ENCODE results near the gene FLNB.
"Not testable (repeated sequence)": the region's sequence is repeated elsewhere in the genome, so short reads cannot be mapped to it uniquely, and the experiment has no call there.

The FLNB gene

DNA sequence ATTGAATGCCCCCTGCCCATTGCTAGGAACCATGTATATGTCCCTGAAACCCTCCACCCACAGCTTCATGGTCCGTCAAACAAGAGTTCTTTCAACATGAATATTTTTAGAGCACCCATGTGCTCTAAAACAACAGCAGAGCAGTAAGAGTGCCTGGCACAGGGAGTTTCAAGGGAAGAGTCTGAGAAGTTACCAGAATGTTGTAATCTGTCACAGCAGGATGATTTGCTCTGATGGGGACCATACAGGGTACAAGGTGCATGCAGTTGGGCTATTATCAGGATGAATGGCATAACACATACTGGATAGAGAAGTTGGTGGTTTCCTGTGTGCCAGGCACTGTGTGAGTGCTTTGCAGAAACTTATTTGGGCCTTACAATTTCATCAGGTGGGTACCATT lies 27.8 kb upstream of the FLNB start:
- DNase-seq (ENCODE audit: low read depth in 3 of 3), result no peak

DNA sequence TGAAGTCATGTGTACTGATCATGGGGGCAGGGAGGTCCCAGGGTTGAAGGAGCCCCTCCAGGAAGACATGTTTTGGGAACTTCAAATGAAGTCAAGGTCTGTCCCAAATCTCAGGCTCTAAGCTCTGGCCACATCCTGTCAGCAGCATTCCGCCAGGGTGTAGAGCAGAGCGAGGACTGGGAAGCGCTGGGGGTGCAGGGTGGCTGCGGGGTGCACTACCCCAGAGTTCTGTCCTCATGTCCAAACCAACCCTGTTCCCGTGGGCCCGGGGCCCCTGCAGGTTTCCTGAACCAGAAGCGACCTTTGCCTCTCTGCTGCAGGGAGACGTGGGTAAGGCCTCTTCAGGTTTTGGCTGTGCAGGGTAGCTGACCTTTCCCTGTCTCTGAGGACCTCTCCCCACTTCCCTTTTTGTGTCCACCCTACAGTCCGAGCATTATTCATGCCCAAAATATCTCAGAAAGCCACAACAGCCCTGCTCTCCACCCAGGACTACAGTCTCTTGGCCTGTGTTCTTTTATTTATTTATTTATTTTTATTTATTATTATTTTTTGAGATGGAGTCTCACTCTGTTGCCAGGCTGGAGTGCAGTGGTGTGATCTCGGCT lies 26.6 kb upstream of the FLNB start:
- no peak for DNase-seq (ENCODE audit: low read depth in 3 of 3)

DNA sequence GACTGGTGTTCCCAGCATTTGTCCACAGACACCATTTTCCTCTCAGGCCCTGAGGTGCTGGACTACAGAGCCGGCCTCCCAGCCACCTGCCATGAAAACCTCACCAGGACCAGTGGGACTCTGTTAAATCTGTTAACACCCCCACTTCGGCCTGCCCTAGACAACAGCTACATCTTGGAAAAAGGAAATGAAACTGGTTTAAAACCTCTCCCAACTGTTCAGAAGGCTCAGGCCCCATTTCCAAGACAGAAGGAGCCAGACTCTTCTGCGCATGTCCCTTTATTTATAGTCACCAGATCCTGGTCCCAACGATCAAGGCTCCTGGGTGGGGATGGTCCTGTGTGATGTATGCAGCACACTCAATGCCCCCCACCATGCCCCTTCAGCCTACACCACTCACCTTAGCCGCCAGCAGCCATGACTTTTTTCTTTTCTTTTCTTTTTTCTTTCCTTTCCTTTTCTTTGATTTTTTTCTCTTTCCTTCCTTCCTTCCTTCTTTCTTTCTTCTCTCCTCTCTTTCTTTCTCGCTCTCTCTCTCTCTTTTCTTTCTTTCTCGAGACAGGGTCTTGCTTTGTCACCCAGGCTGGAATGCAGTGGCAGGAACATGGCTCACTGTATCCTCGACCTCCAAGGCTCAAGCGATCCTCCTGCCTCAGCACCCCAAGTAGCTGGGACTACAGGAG lies 25.5 kb upstream of the FLNB start:
- no peak for DNase-seq (ENCODE audit: low read depth in 3 of 3)

DNA sequence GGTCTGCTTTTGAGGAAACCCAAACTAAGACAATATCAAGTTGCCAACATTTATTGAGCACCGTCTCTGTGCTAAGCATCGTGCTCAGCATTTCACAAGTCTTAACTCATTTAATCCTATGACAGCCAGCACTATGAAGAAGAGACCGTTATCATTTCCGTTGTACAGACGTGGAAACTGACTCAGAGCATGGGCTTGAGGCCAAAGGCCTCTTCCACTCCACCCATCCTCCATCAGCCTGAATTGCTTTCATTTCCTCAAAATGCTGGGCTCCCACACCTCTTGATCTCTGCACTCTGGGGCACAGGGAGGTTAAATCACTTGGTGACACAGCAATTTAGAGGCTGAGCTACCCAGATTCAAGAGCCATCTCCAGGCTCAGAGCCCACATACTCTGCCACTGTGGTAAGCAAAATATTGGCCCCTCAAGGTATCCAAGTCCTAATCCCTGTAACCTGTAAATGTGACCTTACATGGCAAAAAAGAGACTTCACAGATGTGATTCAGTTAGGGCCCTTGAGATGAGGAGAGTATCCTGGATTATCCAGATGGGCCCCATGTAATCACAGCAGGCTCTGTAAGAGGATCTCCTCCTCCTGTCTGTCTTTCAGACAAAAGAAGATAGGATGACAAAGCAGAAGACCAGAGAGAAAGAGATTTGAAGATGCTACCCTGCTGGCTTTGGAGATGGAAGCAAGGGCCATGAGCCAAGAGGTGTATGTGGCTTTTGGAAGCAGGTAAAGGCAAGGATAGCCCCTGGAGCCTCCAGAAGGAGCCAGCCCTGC lies 24.3 kb upstream of the FLNB start:
- DNase-seq (ENCODE audit: low read depth in 3 of 3), result peak; percentile 13 to 49 (median 35)

DNA sequence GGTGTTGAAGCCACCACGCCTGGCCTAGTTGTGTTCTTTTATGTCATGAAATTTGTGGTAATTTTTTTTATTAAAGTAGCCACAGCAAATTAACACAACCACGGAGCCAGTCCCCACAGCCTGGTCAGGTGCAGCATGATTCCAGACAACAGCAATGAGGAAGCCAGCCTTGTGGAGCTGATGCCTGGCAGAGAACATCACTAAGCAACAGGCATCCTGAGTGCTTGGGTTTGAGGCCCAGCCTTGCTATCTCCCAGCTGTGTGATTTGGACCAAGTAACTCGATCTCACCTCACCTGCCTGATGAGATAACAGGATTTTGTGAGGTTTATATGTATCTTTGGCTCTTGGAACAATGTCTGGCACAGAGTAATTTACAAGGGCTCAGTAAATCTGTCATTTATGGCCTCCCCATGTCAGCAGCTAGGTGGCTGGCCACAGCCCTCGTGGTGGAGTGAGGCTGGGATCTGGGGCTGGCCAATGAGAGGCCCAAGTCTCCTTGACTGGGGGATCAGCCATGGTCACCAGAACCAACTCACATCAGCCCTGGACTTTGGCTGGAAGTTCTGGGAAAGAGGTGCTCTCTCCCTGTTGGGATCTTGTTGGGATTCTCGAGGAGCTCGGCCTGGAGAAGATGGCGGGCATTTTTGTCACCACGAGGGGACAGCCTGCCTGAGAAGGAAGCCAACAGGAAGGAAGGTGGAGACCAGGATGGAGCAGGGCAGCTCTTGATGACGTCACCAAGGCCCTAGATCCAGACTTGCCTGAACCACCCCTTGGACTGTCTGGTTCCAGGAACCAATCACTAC lies 22.8 kb upstream of the FLNB start:
- DNase-seq (ENCODE audit: low read depth in 3 of 3), result no peak

DNA sequence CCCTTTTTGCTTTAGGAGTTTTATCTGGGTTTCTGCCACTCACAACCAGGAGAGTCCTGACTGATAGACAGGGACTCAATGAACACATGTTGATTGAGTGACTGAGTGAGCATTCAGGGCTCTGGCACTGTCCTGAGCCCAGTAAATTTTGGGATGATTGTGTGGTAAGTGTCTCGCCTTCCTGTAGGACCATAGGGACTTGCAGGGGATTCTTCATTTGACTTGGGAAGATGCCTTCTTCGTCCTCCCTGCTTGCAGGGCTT lies 22.3 kb upstream of the FLNB start:
- no peak for DNase-seq (ENCODE audit: low read depth in 3 of 3)

DNA sequence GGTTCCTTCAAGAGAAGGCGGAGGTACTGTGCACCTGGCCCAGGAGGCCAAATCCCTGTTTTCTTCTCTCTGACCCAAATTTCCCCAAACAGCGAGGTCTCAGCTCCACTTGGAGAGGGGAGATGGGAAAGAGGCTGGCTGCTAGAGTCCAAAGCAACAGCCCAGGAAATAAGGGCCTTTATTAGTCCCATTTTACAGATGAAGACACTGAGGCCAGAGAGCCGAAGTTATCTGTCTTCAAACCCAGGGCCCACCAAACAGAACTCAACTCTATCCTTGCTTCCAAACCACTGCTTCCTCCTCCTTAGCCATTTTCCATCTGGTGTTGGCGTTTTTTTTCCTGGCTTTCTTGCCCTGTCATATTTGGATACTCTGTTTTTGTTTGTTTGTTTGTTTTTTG lies 22.0 kb upstream of the FLNB start:
- DNase-seq (ENCODE audit: low read depth in 3 of 3), result no peak

DNA sequence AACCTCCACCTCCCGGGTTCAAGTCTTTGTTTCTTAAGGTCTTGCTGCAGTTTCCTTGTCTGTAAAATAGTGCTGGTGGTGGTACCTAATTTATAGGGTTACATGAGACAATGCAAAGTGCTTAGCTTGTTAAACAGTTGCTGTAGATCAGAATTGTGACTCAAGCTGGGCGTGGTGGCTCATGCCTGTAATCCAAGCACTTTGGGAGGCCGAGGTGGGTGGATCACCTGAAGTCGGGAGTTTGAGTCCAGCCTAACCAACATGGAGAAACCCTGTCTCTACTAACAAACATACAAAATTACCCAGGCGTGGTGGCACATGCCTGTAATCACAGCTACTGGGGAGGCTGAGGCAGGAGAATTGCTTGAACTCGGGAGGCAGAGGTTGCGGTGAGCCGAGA lies 19.0 kb upstream of the FLNB start:
- DNase-seq (ENCODE audit: low read depth in 3 of 3), result not testable (repeated sequence)

DNA sequence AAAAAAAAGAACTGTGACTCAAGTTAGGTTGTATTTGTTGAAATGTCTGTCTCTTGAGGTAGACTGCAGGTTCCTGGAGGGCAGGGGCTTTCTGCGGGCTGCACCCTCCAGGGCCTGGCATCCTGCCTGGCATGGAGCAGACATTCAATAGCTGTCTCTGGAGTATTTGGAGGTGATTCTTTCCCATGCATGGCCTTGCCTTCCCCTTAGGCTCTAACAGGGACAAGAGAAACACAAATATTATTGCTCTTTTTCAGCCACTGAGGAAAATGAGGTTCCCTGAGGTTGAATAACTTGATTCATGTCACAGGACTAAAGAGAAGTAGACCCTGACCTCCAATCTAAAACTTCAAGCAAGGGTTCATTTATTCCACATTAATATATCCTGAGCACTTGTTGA lies 18.6 kb upstream of the FLNB start:
- no peak for DNase-seq (ENCODE audit: low read depth in 3 of 3)

DNA sequence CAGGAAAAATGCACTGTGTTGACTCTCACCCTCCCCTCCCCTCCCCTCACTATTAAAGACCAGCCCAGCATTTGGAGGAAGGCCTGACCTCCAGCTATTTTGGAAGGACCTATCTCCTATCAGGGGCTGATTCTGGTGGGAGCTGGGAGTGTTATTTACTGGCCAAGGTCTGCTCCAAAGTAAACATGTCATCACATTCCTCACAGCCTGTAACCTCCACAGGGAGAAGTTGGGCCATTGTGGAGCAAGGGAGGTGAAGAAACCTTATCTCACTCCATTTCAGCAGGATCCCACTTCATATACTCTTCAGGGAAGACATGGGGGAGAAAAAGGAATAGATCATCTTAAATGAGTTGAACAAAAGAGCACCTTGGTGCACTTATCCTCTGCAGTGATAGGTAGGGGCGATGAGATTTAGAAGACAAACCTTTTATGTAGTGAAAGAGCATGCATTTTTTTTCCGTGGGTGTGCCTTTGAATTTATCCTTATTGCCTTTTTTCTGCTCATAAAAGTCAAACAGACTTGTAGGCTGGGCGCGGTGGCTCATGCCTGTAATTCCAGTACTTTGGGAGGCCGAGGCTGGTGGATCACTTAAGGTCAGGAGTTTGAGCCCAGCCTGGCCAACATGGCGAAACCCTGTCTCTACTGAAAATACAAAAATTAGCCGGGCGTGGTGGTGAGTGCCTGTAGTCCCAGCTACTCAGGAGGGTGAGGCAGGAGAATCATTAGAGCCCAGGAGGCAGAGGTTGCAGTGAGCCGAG lies 15.6 kb upstream of the FLNB start:
- DNase-seq (ENCODE audit: low read depth in 3 of 3), result no peak

DNA sequence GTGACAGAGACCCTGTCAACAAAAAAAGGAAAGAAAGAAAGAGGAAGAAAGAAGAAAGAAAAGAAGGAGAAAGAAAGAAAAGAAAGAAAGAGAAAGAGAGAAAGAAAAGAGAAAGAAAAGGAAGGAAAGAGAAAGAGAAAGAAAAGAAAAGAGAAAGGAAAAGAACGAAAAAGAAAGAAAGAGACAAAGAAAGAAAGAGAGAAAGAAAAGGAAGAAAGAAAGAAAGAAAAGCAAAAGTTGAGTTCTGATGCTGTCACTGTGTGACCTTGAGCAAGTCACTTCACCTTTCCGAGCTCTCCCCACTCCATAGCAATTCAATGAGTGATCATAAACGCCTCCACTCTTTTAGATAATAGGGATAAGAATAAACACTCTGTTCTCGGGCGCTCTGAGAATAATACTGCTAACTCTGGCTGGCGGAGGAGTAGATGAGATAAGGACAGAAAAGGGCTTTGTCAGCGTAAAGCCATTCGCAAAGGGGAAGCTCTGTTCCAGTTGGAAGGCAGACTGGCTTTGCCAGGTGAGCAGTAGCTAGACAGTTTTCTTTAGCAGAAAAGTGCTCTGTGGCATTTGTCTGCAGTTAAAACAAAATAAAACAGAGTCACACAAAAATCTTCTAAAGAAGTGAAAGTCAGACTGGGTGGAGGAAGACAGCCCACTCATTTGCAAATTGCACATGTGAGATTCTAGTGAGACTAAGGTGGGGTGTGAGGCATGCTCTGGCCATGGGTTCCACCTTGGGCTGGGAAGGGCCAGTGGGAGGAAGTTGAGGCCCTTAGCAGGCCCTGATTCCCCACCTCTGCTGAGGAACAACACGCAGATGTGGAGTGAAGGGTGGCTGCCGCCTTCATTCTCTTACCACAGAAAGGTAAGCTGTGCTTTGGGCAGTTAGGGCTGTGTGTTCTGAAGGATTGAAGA lies 9.6 kb upstream of the FLNB start:
- DNase-seq (ENCODE audit: low read depth in 3 of 3), result no peak

DNA sequence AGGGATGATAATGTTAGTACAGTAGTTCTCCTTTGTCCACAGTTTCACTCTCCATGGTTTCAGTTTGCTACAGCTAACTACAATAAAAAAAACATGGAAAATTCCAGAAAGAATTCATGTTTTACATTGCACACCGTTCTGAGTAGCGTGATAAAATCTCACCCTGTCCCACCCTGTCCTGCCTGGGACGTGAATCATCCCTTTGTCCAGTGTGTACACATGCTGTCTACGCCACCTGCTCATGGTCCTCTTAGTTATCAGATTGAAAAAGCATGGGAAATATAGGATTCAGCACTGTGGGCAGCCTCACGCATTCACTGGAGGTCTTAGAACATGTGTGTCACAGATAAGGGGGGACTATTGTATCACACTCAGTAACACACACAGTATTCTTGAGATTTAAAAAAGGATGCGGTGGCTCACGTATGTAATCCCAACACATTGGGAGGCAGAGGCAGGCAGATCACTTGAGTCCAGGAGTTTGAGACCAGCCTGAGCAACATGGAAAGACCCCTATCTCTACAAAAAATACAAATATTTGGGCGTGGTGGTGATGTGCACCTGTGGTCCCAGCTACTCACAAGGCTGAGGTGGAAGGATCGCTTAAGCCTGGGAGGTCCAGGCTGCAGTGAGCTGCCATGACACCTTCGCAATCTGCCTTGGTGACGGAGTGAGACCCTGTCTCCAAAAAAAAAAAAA lies 8.7 kb upstream of the FLNB start:
- DNase-seq (ENCODE audit: low read depth in 3 of 3), result no peak

DNA sequence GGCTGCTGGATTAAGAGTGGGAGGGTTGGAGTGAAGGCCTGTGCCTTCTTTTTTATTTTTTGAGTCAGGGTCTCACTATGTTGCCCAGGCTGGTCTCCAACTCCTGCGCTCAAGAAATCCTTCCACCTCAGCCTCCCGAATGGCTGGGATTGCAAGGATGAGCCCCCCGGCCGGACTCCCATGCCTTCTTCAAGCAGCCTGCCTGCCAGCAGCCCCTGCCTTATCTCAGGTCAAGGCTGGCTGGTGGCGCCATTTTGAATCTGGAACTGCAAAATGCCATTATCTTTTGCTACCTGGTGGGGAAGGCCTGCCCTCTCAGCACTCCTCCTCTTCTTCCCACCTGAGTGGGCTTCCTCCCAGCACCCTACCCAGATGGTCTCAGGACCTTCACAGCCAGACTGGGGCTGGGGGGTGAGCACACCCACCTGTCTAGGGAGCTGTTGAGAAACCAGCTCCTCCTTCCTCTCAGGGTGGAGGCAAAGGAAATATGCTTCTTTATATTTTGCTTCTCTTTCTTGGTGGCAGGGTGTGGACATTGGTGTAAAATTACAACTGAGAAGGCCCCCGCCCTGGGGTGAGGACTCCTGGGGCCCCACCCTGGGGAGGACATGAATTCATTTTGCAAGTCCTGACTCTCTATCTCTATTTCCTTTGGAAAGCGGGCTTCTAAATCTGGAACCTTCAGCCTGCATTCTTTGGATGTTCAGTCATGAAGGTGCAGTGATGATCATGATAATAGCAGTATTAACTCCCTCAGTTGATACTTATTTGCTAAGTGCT lies 7.7 kb upstream of the FLNB start:
- no peak for DNase-seq (ENCODE audit: low read depth in 3 of 3)

DNA sequence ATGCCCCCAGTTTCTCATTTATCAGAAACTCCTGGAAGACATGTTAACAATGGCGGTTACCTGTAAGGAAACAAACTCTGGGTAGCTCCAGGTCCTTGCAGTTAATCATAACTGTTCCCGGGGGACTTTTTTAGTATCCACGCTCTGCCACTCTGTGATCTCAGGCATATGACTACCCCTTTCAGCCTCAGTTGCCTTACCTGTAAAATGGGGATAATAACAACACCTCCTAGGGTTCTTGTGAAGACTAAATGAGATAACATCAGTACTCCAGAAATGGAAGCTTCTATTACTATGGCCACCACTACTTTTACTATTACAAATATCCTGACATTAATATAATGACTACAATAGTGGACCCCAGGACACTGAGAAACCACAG lies 7.1 kb upstream of the FLNB start:
- no peak for DNase-seq (ENCODE audit: low read depth in 3 of 3)

DNA sequence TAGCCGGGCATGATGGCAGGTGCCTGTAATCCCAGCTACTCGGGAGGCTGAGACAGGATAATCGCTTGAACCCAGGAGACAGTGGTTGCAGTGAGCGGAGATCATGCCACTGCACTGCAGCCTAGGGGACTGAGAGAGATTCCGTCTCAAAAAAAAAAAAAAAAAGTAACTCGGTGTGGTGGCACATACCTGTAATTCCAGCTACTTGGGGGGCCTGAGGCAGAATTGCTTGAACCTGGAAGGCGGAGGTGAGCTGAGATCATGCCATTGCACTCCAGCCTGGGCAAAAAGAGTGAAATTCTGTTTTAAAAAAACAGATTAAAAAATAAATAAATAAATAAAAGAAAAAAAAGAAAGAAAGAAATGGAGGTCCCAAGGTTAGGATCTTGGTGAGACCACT lies 6.2 kb upstream of the FLNB start:
- no peak for DNase-seq (ENCODE audit: low read depth in 3 of 3)

DNA sequence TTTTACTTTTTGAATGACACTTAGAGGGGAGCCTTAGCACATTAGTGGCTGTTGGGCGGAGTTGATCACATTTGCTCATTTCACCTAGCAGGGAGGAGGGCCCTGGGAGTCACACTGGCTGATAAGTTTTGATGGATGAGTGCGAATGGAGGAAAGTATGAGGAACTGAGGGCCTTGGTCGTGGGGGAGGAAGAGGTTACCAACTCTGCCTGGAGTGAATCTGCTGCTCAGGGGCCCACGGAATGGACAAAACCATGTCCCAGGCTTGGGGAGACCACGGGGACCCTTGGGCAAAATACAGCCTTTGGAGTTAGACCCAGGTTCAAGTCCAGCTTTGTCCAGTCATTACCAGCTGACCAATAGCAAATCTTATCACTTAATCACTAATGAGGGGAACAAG lies 5.1 kb upstream of the FLNB start:
- no peak for DNase-seq (ENCODE audit: low read depth in 3 of 3)

DNA sequence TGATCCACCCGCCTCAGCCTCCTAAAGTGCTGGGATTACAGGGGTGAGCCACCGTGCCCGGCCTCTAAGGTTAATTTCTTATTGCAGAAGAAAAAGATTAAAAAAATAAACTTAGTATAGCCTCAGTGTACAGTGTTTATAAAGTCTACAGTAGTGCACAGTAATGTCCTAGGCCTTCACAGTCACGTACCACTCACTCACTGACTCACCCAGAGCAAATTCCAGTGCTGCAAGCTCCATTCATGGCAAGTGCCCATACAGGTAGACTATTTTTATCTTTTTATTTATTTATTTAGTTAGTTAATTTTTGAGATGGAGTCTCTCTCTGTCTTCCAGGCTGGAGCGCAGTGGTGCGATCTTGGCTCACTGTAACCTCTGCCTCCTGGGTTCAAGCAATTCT lies 3.2 kb upstream of the FLNB start:
- DNase-seq (ENCODE audit: low read depth in 3 of 3), result no peak

DNA sequence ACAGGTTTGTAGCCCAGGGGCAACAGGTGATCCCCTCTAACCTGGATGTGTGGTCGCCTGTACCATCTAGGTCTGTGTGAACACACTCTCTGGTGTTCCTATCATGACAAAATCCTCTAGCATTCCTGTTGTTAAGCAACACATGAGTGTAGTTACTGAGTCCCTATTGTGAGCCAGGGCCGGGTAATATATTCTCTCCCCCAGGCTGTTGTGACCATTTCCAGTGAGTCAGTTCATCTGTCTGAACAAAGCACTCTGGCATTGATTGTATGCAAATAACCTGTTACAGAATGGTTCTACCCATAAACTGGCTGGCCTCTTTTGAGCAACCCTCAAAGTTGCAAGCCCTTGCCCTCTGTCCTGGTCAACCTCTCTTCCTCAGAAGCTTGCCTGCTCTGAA lies 2.6 kb upstream of the FLNB start:
- no peak for DNase-seq (ENCODE audit: low read depth in 3 of 3)

DNA sequence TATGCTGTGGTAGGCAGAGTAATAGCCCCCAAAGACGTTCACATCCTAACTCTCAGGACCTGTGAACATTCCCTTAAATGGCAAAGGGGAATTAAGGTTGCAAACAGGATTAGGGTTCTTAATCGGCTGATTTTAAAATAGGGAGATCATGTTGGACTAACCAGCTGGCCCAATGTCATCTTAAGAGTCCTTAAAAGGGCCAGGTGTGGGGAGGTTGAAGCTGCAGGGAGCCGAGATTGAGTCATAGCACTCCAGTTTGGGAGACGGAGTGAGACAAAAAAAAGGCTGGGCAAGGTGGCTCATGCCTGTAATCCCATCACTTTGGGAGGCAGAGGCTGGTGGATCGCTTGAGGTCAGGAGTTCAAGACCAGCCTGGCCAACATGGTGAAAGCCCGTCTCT lies 1.6 kb upstream of the FLNB start:
- no peak for DNase-seq (ENCODE audit: low read depth in 3 of 3)
